T-helper 2 cell (primary cell): ENCODE results near the gene ARHGAP1.

Experiments used
- DNase-seq, 5 experiments: peaks; one replicate each; pipeline versions ENCODE4 v3.0.0 to v3.0.0-alpha.2; 2012 to 2022
- total RNA-seq, 2 donors: gene quantifications; one replicate each; lab custom pipeline; 2026; lab: John Stamatoyannopoulos, UW

ARHGAP1 gene
- 34.0 to 64.1 reads per million in 2 donors for total RNA-seq

DNA sequence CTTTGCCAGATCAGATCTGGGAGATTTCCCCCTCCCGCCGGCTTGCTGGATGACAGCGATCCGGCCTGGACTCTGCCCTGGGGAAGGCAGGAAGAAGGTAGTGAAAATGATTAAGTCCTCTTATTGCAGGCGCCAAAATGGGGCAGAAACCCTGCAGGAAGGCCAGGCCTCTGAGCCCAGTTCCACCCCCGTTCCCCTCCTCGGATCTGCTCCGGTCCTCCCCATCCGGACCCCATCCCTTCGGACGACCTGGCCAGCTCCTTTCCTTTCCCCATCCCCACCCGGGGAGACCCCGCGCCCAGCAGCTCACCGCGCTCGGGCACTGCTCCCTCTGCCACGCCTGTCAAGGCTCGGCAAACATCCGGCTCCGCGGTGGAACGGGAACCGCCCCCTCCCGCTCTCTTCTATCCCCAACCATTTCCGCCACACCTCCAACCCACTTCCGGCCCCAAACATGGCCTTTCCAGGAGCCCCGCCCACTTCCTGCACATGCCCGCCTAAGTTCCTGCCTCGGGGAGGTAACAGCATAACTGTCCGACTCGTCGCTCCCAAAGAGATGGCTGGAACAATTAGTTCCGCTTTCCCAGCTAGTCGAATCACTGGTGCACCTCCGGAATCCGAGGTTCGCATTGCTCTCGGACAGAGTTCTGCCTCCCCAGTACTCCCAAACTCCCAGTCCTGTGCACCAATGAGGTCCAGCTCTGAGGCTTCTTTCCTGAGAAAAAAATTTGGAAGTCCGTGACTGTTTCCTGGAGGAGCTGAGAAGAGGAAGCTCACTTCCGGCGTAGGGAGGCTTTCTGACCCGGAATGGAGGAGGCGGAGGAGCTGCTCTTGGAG lies at the start of gene ARHGAP1, which contains the start of gene ZNF408:
Gene ARHGAP1, minus strand, starts transcription at position 379 of the 837 bp plus-strand sequence. CDS start 4,512 bp downstream, outside the sequence.
Gene ZNF408, plus strand, starts transcription at position 791 of the 837 bp plus-strand sequence. Its CDS starts 17 bp downstream, at position 808.
- DNase-seq, result peak; percentile 97 to 99 (median 99)

DNA sequence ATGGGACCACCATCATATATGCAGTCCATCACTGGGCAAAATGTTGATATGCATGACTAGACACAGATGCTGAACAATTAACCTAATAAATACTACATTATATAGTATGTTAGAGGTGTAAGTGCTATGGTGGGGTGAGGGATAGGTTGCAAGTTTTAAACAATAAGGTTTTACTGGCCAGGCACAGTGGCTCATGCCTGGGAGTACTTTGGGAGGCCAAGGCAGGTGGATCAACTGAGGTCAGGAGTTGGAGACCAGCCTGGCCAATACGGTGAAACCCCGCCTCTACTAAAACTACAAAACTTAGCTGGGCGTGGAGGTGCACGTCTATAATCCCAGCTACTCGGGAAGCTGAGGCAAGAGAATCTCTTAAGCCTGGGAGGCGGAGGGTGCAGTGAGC lies 46.7 kb upstream of the ARHGAP1 start:
- DNase-seq, result no peak

DNA sequence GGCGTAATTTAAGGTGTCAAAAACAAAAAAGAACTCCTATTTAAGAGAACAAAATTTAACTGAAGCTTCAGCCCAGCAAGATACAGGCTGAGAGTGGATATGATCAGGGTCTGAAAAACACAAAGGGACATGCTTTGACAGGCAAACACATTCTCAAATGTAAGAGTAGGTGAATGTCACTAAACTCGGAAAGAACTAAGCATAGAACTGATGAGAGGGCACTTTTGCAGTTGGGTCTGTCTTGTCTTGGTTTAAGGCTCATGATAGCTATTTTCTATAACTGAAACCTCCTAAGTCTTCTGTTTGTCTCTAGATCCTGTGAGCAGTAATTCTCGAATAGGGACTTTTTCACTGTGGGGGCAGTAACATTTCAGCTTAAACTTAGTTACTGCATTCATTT lies 45.6 kb upstream of the ARHGAP1 start:
- DNase-seq, result no peak

DNA sequence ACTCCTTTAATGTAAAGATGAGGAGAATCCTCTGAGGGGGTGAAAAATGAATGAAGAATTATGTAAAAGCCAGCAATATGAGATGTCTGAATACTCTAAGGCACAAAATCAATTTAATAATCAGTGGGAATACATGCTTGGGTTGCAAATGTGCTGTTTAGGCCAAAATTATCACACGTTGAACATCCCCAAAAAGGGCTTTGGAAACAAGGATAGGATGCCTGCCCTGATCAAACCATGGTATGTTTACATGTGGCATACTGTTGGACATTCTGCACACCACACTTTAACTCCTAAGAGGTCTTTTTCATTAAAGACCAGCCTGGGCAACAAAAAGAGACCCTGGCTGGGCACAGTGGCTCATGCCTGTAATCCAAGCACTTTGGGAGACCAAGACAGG lies 44.9 kb upstream of the ARHGAP1 start:
- no peak for DNase-seq

DNA sequence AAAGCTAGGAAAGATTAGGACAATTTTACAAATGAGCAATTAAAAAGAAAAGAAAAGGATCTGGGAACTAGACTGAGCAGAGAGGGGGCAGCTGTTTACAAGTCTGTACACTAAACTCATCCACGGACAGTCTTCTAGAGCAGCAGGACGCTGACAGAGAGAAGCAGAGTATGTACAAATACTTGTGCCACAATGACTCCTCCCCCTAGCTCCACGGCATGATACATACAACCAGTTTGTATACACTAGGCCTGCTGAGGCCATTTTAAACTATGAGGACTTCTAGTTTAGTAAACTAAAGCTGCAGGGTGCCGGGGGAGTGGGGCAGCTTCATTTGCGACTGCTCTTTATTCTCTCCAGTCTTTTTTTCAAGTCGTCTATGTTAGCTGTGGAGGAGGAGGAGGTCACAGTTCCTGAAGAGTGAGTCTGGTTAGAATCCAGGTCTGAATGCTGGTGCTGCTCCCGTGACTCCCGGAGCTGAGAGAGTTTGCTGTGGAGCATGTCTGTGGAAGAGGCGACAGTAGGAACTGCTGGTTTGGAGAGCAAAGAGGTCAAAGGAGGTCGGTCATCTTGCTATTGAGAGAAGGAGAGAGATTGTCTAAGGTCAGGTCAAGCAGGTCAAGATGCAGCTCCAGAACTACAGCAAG lies 43.4 kb upstream of the ARHGAP1 start:
- no peak for DNase-seq

DNA sequence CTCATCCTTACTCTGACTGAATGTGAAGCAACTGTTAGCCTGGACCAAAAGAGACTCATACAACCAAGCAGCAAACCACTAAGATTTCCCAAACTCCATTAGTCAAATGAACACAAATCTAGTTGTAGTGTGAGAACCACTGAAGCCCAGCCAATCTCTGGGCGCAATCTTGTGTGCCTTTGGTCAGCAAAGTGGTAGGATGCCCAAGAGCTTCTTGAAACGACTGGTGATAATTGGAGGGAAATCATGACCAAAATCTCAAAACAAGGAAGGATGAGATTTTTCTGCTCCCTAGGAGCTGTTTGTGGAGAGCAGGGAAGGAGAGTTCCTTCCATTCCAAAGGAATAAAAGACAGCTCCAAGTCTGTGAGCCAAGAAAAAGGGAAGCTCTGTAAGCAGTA lies 42.6 kb upstream of the ARHGAP1 start:
- DNase-seq, result no peak

DNA sequence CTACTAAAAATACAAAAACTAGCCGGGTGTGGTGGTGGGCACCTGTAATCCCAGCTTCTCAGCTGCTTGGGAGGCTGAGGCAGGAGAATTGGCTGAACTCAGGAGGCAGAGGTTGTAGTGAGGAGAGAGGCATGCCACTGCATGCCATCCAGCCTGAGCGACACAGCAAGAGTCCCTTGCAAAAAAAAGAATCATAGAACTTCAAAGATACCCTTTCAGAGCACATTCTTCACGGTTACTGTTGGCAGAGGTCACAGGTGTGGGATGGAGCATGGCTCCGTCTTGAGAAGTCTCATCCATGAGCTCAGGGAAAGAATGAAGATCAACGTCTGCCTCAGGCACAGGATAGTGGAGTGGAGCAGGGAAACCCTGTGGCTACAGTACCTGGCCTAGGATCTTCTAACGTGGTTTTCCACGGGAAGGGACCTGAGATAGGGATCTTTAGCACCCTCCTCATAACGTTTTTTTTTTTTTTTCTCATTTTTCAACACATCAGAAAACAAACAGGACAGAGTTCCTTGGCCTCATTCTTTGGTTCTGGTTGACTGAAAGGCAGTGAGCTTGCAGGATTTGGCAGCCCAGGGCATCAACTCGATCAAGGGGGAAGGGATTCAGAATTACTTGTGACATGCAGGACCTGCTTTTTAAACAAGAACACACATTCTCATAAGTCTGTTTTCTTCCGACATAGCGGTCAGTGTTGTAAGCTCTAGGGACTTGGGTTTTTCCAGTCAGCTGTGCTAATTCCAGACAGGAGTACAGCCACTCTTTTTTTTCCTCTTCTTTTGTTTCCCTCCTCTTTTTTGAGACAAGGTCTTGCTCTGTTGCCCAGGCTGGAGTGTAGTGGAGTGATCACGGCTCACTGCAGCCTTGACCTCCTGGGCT lies 41.4 kb upstream of the ARHGAP1 start:
- DNase-seq, result no peak

DNA sequence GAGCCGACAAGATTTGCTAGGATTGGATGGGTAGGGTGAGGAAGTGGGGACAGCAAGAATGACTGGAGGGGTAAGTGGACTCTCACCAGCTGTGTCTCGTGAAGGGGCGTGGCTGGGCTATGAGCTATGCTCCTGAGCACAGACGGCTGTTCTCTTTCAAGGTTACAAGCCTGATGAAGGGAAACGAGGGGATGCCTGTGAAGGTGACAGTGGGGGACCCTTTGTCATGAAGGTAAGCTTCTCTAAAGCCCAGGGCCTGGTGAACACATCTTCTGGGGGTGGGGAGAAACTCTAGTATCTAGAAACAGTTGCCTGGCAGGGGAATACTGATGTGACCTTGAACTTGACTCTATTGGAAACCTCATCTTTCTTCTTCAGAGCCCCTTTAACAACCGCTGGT lies 38.5 kb upstream of the ARHGAP1 start:
- no peak for DNase-seq

DNA sequence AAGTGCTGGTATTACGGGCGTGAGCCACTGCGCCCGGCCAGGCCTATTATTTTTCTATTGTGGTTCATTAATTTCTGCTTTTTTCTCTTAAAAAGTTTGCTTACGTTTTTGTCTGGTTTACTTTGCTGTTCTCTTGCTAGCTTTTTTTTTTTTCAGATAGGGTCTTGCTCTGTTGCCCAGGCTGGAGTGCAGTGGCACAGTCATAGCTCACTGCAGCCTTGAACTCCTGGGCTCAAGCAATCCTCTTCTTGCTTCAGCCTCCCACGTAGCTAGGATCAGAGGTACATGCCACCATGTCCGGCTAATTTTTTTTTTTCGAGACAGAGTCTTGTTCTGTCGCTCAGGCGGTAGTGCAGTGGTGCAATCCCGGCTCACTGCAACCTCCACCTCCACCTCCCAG lies 37.3 kb upstream of the ARHGAP1 start:
- DNase-seq, result no peak

DNA sequence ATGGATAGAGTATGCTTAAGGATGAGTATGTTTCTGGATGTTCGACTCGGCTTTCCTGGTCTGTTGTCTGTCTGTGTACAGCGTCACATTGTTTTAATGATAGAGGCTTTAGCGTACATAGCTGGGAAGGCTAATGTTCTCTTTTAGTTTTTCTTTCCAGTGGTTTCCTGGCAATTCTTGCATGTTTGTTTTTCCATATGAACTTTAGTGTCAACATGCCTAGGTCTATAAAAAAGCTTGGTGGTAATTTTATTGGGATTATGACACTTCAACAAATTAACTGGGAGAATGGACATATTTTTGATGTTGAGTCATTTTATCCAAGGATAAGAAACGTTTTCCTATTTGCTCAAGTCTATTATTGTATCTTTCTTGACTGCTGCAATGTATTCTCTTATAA lies 36.2 kb upstream of the ARHGAP1 start:
- DNase-seq, result no peak

DNA sequence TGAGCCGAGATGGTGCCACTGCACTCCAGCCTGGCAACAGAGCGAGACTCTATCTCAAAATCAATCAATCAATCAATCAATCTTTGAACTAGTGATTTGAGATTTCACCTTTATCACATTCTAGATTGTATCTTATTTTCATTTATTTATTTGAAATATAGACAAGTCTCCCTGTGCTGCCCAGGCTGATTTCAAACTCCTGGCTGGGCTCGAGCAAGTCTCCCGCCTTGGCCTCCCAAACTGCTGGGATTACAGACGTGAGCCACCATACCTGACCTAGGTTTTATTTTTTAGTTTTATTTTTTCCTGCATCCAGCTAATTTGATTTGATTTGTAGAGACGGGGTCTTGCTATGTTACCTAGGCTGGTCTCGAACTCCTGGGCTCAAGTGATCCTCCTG lies 35.7 kb upstream of the ARHGAP1 start:
- no peak for DNase-seq

DNA sequence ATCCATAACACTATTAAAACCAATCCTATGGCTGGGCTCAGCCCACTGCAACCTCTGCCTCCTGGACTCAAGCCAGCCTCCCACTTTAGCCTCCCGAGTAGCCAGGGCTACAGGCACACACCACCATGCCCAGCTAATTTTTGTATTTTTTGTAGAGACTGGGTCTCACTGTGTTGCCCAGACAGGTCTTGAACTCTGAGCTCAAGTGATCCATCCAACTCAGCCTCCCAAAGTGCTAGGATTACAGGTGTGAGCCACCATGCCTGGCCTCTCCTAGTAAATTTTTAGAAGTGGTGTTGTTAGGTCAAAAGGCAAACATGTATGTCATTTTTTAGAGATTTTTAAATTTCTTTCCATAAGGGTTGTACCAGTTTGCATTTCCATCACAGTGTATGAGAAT lies 32.8 kb upstream of the ARHGAP1 start:
- no peak for DNase-seq

DNA sequence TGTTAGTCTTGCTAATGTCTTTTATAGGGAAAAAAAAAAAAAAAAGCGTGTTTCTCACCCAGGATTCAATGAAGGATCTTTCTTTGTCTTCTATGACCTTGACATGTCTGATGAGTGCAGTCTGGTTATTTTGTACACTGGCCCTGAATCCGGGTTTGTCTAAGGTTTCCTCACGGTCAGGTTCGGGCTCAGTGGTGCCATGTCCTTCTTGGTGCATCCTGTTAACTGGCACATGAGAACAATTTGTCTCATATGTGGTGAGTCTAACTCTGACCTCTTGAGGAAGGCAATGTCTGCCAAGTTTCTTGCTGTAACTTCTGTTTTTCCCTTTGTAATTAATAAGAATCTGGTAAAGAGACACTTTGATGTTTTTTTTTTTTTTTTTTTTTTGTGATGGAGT lies 31.1 kb upstream of the ARHGAP1 start:
- DNase-seq, result no peak

DNA sequence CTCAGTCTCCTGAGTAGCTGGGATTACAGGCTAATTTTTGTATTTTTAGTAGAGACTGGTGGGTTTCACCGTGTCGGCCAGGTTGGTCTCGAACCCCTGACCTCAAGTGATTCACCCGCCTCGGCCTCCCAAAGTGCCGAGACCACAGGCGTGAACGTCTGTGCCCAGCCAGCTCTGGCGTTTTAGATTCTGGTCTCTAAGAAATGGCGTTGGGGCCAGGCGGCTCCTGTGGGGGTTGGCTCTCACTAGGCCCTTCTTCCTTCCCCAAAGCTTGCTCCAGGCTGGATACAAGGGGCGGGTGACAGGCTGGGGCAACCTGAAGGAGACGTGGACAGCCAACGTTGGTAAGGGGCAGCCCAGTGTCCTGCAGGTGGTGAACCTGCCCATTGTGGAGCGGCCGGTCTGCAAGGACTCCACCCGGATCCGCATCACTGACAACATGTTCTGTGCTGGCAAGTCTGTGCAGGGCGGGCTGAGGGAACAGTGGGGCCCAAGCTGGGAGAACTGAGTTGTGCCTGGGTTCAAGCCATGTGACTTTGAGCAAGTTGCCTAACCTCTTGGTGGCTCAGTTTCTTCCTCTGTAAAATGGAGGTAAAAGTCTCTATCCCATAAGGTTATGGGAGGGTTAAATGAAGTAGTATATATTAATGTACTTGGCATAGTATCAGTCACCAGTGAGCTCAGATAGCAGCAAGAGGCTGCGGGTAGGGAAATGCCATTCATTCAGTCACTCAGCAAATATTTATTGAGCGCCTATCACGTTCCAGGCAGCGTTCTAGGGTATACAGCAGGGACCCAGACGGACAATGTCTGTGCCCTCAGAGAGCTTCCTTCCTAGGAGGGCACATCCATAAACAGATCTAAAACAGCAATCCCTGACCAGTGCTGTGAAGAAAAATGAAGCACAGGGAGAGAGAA lies 28.9 kb upstream of the ARHGAP1 start:
- no peak for DNase-seq

DNA sequence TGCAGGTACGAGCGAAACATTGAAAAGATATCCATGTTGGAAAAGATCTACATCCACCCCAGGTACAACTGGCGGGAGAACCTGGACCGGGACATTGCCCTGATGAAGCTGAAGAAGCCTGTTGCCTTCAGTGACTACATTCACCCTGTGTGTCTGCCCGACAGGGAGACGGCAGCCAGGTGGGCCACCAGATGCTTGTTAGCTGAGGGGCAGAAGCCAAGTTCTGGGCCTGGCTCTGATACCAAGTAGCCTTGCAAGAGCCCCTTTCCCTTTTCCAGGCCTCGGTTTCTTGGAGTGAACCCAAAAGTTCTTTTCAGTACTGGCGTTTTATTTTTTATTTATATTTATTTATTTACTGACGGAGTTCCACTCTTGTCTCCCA lies 28.2 kb upstream of the ARHGAP1 start:
- no peak for DNase-seq

DNA sequence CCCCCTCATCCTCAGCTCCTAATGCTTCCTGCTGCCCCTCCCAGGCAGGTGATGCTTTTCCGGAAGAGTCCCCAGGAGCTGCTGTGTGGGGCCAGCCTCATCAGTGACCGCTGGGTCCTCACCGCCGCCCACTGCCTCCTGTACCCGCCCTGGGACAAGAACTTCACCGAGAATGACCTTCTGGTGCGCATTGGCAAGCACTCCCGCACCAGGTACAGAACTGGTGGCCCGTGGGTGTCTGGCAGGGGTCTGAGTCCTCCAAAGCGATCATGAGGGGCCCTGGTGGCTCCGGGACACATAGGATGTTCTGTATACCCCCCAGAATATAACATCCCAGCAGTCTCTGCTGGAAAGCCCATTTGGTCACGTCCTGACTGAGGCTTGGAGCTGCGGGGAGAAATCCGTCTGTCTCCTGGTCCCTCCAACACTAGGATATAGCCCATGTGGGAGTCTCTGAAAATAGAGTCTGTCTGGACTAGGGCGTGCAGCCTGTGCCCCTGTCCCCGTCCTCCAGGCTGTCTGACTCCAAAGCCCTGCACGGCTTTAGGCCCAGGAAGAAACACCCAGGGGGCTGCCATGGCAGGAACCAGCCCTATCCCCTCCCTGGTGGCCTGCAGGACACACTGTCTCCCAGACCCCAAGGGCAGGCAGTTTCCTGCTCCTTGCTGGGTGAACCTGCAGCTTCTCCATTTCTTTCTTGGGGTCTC lies 27.7 kb upstream of the ARHGAP1 start:
- DNase-seq, result no peak

DNA sequence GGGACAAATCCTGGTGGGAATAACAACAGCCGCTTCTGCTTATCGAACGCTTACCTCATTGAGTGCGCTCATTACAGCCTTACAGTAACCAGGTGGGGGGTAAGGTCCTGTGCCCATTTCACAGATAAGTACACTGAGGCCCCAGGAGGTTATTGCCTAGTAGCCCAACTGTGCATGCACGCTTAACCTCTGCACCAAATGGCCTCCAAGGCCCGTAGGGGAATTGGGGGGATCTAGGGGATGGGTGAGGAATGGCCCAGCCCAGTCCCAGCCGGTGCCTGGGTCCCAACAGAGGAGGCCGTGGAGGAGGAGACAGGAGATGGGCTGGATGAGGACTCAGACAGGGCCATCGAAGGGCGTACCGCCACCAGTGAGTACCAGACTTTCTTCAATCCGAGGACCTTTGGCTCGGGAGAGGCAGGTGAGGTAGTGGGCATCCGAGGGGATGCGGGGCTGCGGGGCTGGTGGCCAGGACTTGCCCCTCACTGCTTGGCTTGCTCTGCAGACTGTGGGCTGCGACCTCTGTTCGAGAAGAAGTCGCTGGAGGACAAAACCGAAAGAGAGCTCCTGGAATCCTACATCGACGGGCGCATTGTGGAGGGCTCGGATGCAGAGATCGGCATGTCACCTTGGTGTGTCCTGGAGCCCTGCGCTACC lies 25.9 kb upstream of the ARHGAP1 start:
- no peak for DNase-seq

DNA sequence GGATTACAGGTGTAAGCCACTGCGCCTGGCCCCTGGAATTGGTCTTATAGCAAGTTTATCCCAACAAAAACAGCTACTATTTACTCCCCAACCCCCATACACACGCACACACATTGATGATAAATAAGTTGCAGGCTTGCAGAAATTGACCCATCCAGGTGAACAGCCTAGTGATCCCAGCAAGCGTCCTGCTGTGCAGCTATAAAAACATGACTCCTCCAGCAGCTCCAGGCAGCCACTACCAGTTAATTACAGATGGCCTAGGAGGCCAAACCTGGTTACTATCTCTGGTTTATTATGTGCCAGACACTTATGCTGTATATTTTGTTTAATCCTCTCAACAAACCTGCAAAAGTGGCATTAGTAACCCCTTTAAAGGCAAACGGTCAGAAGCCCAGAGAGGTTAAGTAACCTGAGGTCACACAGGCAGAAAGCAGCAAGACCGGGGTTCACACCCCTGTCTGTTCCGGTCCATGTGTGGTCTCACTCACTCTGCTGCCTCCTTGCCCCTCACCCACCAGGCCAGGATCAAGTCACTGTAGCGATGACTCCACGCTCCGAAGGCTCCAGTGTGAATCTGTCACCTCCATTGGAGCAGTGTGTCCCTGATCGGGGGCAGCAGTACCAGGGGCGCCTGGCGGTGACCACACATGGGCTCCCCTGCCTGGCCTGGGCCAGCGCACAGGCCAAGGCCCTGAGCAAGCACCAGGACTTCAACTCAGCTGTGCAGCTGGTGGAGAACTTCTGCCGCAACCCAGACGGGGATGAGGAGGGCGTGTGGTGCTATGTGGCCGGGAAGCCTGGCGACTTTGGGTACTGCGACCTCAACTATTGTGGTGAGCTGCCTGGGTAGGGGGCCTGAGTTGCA lies 25.2 kb upstream of the ARHGAP1 start:
- no peak for DNase-seq

DNA sequence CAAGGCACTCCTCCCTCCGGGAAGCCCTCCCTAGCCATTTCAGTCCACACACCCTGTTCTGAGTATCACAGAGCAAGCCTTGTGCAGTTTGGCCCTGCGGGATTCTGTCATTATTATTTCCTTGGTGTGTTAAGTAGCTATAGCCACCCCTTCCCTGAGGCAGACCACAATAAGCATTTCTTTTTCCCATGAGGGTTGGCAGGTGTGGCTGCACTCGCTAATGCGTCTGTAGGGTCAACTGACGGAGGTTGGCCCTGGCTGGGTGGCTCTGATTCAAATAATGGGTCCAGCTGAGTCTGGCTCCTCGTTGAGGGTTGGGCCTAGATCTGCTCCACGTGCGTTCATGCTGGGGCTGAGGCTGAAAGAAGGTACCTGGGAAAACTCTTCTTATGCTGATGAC lies 23.7 kb upstream of the ARHGAP1 start:
- DNase-seq, result no peak

DNA sequence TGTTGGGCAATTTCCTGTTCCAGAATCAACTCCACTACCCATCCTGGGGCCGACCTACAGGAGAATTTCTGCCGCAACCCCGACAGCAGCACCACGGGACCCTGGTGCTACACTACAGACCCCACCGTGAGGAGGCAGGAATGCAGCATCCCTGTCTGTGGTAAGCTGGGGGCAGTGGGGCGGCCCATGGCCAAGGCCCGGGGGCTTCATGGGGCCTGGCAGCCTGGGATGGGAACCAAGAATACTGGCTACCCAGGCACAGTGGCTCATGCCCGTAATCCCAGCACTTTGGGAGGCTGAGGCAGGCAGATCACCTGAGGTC lies 22.9 kb upstream of the ARHGAP1 start:
- DNase-seq, result no peak
